DMS79 (cell line): ENCODE results near the gene BBC3.

Experiments
- DNase-seq: peaks from one replicate; lab custom pipeline; 2025; lab: John Stamatoyannopoulos, UW

Gene BBC3

DNA sequence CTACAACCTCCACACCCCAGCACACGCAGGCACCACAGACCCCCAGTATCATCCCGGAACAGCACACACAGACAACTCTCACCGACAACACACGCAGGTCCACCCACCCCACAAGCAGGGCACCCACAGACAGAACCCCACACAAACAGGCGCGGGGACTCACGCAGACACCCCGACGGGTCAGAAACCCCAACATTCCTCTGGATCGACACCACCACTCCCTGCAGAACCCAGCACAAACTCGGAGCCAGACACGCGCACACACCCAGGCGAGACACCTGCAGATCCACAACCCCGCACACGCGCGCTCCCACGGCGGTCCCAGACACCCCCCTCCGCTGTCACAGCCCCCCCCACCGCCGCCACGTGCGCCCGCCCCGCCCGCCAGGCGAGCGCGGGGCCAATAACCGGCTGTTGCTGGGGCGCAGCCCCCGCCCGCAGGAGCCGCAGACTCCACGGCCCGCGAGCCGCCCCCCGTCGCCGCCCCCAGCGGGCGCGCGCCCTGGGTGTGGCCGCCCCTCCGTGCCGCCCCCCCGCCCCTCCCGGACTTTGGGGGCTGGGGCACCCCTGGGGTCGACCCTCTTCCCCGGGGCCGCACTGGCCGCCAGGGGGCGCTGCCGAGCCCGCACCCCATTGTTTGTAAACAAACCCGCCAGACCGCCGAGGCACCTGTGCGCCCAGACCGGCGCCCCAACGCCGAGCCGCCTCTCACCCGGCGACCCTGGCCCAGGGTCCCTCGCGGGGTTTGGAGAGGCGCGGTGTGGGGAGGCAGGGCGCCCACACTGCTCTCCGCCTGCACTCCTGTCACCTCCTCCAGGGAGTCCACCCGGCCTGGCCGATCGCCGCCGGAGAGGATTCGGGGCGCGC lies 712 bp downstream of the BBC3 start:
- DNase-seq = no peak

DNA sequence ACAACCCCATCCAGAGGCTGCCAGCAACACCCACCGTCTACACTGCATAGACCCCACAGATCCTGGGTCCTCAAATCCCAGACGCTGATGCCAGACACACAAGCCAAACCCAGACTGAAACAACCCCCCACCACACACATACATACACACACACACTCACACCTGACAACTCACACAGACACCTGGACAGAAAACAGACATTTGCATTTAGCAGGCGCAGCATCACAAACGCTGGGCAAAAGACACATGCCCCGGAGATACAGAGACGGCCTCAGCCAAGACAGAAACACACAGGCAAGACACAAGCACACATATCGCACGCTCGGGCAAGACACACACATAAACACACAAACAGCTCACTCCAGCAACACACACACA lies 1.3 kb downstream of the BBC3 start:
- DNase-seq = no peak

DNA sequence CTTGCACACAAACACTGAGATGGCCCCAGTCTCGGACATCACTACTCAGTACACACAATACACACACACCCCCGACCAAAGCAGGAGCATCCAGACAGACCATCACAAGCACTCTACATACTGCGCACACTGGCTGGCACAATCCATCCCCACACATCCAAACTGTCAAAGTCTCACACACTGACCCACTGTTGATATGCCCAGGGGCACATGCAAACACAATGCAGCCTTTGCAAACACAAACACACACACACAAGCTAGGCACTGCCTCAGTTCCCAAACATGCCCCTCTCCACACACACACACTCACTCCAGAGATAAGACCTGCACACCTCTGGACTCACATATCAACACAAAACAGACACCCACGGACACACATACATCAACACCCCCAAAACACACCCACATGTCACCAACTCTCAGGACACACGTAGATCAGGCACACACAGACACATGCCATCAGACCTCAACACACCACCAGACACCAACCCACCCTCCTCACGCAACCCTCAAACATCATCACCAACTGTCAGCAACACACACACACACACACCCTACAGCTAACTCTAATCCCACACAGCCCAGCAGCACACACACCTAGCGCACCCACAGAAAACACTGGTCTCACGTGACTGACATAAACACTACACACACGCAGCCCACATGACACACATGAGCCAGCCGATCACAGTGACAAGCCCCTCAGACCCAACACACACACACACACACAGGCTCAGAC lies 1.9 kb downstream of the BBC3 start:
- no peak for DNase-seq

DNA sequence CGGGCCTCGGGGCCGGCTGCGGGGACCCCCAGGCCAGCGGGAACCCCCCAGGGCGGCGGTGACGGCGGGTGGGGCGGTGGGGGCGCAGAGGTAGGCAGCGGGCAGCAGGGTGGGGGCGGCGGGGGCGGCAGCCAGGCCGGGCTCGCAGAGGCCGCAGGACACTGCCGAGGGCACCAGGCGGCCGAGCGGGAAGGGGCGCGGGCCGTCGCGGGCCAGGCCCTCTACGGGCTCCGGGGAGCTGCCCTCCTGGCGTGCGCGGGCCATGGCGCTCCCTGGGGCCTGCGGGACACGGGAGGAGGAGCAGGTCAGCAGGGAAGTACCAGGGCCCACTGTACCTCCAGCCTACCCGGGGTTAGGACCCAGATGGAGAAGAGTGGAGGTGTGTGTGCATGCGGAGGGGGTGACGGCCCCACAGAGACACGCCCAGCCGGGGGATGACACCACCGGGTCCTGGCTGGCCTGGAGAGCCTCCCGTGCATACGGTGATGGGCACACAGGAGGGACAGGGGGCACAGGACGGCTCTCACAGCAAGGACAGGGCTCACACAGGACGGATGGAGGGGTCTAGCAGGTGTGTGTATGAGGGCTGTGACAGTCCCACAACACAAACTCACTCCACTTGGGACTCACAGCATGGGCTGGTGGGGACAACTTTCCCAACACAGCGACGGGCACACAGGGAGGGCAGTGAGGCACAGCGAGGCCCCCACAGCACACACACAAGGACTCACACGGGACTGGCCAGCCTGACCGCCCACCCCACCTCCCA lies 2.6 kb downstream of the BBC3 start:
- DNase-seq = no peak

DNA sequence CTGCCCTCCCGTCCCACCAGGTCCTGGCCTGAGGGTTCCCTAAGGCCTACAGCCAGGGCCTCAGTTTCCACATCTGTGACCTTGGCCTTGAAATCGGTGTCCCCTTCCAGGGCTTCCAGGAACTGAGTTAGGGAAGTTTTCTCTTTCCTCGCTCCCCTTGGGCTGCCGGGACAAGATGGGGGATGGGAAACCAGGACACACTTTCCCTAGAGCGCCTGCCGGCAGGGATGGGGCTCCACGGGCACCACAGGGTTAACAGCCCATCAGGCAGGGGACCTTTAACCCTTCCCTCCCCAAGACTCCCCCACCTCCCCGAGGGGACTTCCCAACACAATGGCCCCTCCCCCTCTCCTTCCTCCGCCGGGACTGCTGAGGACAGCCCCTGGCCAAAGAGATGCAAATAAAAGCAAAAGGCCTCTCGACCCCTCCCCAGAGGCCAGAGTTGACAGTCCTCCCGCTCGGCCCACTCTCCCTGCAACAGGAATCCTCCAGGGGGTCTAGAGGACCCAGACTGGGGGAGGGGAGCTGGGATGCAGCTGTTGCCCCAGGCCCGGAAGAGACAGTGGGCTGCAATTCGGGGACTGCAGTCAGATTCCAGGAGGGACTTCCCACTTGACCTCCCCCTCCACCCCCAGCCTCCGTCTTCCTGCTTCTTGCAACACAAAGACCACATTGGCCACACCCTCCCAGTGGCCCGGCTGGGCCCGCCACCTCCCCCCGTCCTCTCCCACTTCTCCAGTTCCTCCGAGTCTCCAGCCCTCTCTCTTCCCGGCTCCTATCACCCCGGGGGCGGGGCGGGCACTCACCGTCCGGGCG lies 3.4 kb downstream of the BBC3 start:
- DNase-seq = peak; percentile 50

DNA sequence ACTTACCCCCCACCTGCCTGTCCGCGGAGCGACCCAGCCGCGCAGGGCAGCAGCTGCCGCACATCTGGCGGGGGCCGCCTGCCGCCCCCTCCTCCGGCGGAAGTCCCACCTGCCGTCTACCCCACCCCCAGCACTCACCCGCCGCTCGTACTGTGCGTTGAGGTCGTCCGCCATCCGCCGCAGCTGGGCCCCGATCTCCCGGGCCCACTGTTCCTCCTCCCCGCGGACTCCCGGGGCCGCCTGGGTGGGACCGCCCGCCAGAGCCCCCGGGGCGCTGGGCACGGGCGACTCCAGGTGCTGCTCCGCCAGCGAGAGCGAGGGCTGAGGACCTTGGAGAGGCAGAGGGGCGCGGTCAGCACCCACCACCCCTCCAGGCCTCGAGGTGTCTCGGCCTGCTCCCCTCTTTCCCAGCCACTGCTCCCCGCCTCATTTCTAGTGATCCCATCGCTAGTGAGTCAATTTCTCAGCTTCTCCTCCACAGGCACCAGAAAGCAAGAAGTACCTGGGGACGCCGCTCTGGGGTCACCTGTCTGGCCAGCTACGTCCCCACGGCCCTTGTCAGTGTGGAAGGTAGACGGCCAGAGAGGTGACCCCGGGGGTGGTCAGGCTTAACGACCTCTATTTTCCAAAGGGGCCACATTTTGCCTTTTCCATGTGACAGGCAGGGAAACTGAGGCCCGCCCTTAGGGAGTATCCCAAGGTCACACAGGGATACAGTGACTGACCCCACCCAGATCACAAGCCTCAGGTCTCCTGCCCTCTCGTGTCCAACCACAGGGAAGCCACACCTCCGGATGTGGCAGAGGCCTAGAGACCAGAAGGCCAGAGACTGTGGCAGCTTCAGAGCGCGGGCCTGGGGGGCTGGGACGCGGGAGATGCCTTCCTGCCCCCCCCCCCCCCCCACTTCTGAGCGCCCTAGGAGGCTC lies 4.3 kb downstream of the BBC3 start:
- DNase-seq = peak; percentile 45

DNA sequence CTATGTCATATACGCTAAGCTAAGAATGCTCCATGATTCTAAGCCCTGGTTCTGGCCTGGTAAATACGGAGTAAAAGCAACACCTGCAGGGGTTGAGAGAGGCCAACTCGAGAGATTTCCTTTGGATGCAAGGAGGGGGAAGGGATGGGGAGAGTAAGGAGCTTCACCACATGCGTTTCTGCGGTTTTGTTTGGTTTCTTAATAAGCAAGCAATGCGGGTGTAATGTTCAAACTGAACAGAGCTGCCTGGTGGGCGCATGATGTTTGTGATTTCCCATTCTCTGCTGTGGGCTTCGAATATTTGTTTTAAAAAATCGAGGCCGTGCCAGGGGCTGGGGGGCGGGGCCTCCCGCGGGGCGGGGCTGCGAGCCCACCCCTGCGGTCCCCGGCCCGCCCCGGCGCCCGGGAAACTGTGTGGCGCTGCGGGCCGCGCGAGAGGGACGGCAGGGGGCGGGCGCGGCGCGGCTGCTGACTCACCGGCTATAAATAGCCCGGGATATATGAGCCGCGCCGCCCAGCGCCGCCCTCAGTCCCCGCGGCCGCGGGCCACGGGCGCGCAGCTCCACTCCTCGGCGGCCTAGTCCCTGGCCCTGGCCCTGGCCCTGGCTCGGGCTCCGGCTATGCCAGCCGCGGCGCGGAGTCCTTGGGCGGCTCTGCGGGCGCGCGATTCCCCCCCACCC lies 5.1 kb downstream of the BBC3 start:
- peak; percentile 59 for DNase-seq

DNA sequence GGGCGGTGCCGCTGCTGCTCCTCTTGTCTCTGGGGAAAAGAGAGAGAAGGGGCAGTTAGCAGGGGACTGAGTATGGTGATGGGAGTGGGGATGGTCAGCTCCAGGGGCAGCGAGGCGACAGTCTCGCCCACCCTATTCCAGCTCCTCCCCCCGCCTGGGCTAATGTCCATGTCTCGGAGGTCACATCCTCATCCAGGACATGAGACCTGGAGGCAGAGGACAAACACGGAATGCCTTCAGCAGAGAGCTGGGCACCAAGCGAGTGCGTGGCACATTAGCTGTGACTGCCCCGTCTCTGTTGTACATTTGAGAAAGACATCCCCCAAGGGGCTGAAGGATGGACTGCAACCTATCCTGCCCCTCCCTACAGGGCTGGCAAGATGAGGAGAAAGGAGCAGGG lies 9.1 kb downstream of the BBC3 start:
- no peak for DNase-seq

DNA sequence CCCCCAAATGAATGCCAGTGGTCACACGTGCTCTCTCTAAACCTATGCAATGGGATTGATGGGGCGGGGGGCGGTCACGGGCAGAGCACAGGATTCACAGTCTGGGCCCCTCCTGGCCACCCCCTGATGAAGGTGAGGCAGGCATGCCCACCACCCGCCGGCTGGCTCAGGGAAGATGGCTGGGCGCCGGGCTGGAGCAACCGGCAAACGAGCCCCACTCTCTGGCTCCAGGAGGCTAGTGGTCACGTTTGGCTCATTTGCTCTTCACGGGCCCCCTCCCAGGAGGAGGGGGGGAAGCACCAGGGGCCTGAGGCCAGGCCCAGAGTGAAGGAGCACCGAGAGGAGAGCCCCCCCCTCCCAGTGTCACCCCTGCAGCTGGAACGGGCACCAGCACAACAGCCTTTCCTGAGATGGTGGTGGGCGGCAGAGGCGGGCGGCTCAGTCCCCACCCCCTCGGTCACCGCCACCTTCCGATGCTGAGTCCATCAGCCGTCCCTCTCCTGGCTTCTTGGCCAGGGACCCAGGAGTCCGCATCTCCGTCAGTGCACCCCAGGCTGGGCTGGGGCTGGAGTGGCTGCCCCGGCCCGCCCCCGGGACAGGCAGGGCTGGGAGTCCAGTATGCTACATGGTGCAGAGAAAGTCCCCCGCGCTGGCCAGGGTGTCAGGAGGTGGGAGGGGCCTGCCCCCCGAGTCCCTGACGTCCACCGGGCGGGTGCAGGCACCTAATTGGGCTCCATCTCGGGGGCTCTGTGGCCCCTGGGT lies 9.7 kb downstream of the BBC3 start:
- DNase-seq = no peak

DNA sequence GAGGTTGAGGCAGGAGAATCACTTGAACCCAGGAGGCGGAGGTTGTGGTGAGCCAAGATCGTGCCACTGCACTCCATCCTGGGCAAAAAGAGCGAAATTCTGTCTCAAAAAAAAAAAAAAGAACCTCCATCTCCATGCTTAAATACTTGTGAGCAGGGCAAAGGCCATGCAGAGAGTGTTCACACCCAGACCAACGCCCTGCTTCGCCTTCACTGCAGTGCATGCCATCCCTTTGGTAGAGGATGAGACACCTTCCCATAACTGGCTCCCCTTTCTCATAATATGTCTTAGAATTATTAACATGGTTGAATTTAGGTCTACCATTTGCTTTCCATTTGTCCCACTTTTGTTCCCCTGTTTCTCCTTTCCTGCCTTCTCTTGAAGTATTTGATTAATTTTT lies 15.4 kb downstream of the BBC3 start:
- DNase-seq = no peak

DNA sequence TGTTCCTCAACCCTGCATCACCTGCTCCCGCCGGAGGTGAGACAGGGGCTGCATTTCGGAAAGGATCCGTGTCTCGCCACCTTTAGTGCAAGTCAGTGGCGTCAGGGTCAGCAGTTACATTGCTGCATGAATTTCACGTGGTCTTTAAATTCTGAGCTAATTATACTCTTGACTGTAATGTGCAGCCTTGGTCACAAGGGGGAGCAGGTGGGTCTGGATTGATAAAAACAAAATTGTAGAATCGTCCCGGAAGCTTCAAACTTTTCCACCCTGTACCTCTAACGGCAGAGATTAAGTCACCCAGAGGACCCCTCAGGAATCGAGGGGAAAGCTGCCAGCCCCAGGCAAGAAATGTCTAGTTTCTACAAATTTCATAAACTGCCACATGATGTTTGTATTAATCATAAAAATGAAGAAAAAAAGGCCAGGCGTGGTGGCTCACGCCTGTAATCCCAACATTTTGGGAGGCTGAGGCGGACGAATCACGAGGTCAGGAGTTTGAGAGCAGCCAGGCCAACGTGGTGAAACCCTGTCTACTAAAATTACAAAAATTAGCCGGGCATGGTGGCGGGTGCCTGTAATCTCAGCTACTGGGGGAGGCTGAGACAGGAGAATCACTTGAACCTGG lies 20.2 kb downstream of the BBC3 start:
- DNase-seq = no peak

DNA sequence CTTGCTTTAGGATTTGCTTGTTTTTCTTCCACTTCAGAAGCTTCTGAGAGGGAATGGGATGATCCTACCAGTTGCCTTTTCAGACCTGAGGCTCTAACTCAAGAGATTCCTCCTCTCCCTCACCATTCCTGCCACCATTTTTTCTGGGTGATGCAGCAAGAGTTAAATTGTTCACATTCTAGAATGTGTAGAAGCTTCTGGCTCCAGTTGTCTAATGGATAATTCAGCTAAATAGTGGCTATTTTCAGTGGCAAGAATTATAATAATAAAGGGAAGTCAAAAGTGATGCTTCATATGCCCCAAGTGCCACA lies 20.9 kb downstream of the BBC3 start:
- DNase-seq = no peak

DNA sequence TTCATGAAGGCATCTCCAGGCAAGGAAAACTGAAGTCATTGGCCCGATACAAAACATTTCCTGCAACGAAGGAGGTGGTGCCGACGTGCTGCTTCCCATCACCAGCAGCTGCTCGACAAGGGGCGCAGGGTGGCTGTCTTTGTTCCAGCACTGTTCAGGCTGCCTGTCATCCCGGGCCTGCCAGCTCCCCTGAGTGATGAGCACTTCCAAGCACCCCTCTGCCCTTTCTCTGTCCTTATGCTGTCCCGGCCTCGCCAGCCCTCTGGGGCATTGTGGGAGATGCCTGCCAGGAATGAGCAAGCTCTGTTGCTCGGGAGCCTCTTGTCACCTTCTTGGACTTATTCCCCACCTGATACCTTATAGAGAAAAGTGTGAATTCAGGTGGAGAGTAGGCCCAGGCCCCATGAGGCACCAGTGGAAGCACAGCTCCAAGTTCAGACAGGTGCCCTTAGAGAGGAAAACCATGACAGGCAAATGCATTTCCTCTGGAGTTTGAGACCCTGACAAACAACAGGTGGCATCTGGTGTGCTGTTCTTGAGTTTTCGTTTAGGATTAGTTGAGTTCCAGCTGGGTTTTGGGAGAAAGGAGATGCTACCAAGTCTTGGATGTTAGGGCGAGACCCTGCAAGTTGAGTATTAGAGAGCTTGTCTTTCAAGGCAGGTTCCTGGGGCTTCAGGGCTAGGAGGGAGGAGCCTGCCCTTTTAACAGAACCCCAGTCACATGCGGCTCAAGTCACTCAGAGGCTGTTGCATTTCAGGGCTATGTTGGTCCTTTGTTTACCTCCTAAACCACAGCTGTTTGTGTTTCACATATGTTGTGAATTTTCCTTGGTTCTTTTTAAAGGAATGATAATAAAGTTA lies 21.4 kb downstream of the BBC3 start:
- DNase-seq = no peak

DNA sequence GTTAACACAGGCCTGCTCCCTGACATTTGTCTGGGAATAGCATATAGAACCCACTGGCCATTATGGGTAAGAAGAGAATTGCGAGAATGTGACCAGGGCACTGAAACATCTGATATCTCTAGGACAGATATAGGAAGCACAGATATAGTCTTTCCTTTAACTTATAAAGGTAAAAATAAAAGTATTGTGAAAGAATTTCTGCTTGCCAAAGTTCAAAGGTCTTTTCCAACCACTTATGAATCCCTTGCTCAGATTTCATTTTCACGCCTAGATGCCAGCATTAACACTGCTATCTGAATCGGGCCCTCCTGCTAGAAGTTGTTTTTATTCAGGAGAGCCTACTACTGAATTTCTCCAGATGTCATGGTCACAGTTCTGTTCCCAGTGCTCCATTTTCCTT lies 27.7 kb downstream of the BBC3 start:
- DNase-seq = no peak

DNA sequence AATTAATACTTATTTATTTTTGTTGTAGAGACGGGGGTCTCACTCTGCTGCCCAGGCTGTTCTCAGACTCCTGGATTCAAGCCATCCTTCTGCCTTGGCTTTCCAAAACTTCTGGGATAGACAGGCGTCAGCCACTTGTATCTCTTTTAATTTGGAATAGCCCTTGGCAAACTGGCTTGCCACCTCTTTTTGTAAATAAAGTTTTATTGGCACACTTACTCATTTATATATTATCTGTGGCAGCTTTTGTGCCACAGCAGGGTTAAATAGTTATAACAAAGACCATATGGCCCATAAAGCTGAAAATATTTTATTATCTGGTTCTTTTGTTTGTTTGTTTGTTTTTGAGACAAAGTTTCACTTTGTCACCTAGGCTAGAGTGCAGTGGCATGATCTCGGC lies 30.5 kb downstream of the BBC3 start:
- no peak for DNase-seq

DNA sequence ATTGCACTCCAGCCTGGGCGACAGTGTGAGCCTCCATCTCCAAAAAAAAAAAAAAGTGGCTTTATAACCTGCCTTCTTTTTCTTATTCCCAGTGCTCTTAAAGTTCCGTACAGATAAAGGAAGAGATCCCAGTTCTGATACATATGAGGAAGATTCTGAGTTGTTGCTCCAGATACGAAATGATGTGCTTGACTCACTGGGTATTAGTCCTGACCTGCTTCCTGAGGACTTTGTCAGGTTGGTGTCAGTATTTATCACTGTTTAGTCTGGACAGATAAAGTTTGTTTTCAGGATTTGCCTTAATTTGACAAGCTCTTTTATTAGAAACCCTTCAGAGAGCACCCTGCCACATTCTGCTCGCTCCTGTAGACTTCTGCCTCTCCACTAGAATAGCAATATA lies 33.9 kb downstream of the BBC3 start:
- DNase-seq = no peak

DNA sequence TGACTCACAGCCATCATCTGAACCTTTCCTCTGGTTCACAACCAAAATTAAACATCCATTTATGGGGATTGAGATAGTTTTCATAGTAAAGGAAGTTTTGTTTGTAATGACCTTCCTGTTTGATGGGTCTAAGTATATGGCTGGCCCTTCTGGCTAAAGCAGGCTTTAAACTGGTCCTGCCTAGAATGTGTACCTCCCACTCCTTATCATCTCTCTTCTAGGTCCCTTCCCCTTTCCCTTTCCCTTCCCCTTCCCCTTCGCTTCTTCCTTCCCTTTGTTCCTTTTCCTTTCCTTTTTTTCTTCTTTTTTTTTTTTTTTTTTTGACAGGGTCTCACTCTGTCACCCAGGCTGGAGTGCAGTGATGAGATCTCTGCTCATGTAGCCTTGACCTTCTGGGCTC lies 35.6 kb downstream of the BBC3 start:
- DNase-seq = no peak

DNA sequence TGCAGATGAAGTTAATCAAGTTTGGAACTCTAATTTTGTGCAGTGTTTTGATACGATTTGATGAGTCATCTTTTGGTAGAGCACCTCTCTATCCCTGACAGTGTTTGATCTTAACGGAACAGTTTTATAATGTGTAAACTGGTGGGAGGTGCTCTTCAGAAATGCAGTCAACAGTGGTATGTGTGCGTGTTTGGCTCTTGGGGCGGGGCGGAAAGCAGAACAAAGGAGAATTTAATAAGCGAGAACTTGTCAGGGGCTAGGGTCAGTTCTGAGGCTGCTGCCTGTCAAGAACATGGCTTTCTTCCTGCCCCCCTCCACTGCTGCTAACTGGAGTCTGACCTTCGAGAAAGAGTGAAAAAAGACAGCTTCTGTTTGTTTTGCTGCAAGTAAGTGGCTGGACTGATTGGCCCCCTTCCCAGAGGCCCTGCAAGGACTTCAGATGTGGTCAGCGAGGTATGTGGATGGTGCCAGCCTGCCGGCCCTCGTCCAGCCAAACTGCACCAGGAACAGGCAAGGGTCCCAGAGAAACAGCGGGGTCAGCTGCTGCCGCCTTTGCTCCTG lies 40.8 kb downstream of the BBC3 start:
- peak; percentile 67 for DNase-seq
